WTC11 (cell line): ENCODE data around the gene NOG. TPM values are rescaled to one million over a fixed set of nuclear protein-coding genes. Genes with fewer than 3 reads are reported as not detected.

Experiments
- ELF4 ChIP-seq: sonication (generic); formaldehyde crosslinking; IDR thresholded peaks from 2 replicates; pipeline ENCODE4 v1.8.1; 2022; ENCODE audit warnings: low read depth, mild to moderate bottlenecking, moderate library complexity, missing genetic modification reagents
- SMAD3 ChIP-seq: sonication (generic); formaldehyde crosslinking; IDR thresholded peaks from 2 replicates; pipeline ENCODE4 v1.8.0; 2022; ENCODE audit warnings: missing genetic modification reagents, mild to moderate bottlenecking, borderline replicate concordance
- ZBTB21 ChIP-seq: sonication (generic); formaldehyde crosslinking; IDR thresholded peaks from 2 replicates; pipeline ENCODE4 v1.8.1; 2023; ENCODE audit warnings: mild to moderate bottlenecking, missing genetic modification reagents, borderline replicate concordance
- total RNA-seq: library from RNA; stranded (reverse); gene quantifications from 3 replicates; pipeline ENCODE4 v1.2.3, GENCODE V29; 2021

The NOG gene
- total RNA-seq, 1 experiment from 2014 or later: 1.2 TPM

GRCh38 chr17:56642424-56642823 lies 48.9 kb downstream of the NOG start (continued):
- TF ChIP-seq ELF4 (CRISPR knock-in tag) (no peak), ZBTB21 (CRISPR knock-in tag) (no peak), SMAD3 (CRISPR knock-in tag) (no peak)

Other genes with a start within 250 kb of the NOG start
- 3.0 to 3.4 TPM (median 3.3 TPM) in 3 replicates for gene C17orf67, start 240.2 kb downstream of the NOG start, total RNA-seq
- gene DGKE, start 240.5 kb downstream of the NOG start, total RNA-seq: 8.5 to 9.4 TPM (median 9.3 TPM) in 3 replicates